A172 (cell line): ENCODE measurements around the gene MVD. TPM values are rescaled to one million over a fixed set of nuclear protein-coding genes. Genes with fewer than 3 reads are reported as not detected.

ENCODE experiments used
- DNase-seq: peaks from one replicate; pipeline ENCODE4 v3.0.0-alpha.2; 2015; ENCODE audit warnings: low spot score
- total RNA-seq: library from RNA; depleted of rRNA; stranded (reverse); fragments of >200 nt; shearing (Covaris generic); gene quantifications from 2 replicates; pipeline ENCODE4 v1.2.3, GENCODE V29; 2014; rRNA removed

Gene MVD, protein sequence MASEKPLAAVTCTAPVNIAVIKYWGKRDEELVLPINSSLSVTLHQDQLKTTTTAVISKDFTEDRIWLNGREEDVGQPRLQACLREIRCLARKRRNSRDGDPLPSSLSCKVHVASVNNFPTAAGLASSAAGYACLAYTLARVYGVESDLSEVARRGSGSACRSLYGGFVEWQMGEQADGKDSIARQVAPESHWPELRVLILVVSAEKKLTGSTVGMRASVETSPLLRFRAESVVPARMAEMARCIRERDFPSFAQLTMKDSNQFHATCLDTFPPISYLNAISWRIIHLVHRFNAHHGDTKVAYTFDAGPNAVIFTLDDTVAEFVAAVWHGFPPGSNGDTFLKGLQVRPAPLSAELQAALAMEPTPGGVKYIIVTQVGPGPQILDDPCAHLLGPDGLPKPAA
- 53.8 and 56.3 TPM in 2 replicates for total RNA-seq

GRCh38 chr16:88662843-88663606, at the start of gene MVD:
MVD (minus strand) TSS chr16:88663091; CDS start chr16:88663080, 11 bp downstream.
- DNase-seq, result peak; percentile 94

- no peak for DNase-seq
Measured at GRCh38 chr16:88712362-88712979, 49.6 kb upstream of the MVD start.

DNA sequence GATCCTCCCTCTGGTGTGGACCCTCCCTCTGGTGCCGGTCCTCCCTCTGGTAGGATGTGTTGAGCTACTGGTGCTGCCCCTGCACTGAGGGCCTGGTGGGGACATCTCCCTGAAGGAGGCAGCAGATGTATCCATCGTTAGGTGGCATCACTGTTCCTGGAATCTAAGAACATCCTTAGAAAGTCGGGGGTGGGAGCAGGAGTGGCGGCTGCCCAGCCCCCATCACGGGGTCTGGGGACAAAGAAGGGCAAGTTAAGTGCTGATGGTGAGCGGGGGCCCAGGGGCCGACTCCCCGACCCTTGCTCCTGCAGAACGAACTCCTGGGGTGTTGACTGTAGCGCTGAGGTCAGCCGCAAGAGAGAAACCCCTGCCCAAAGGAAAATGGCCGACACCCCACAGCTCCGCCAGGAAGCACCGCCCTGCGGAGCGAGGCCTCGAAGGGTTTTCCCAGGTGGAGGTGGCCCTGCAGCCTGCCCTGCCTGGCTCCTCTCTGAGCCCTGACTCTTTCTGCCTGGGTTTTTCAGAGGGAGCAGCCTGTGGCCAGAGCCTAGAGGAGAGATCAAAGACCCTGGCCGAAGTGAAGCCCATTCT, 49.0 kb upstream of the MVD start:
- DNase-seq, result no peak

DNA sequence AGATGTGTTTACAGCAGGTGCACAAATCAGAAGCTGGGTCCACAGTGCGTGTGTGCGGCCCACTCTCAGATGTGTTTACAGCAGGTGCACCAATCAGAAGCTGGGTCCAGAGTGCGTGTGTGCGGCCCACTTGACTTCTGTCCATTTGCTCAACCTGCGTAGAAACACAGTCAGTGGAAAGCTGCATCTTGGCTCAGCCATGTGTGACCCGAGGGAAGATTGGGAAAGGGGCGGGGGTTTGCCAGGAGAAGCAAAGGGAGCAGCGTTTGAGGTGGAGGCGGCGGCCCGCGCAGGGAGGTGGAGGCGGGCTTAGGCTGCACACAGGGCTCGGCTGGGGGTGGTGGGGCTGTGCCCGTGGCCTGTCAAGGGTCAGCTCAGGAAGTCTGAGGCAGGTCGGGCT, 47.7 kb upstream of the MVD start:
- DNase-seq, result no peak

DNA sequence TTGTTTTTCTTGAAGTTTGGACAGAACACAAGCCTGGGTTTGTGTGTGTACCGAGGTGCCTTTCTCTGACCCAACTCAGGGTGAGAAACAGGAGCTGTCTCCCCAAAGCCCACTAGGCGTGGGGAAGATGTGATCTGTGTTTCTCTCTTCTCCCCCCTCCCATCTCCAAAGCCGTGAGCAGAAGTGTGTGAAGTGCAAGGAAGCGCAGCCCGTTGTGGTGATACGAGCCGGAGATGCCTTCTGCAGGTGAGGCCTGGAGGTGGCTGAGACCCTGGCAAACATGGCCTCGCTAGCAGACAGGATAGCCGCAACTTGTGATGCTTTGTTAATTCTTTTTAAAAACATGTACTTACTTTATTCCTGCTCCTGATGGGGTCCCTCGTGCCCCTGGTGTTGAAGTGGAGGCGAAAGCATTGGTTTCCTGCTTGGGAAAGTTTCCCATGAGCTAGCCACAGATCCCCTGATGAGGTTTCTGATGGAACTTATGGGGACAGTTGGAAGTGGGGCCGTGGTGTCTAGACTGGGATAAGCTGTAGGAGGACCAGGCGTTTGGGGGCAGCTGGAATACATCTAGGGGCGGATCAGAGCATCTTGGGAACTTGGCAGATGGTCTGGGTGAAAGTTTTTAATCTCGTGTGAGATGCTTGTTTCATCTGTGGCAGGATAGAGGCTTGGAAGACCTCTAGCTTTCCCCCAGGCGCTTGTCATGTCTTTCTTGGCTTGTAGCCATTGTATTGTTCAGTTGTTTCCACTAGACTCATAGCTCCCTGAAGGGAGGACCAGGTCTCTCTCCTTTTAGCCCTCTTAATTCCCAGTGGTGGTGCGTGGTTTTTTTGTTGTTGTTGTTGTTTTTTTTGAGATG, 44.3 kb upstream of the MVD start:
- no peak for DNase-seq

- DNase-seq, result peak; percentile 70
Measured at GRCh38 chr16:88706229-88706964, 43.5 kb upstream of the MVD start, which contains the start of the genes CTU2 and RNF166. CTU2 (plus strand) TSS chr16:88706503; CDS start chr16:88706531, 28 bp downstream. RNF166 (minus strand) TSS chr16:88706408; CDS start chr16:88706325, 83 bp downstream.

- DNase-seq, result no peak
Measured at GRCh38 chr16:88705801-88706228, 42.9 kb upstream of the MVD start.

GRCh38 chr16:88705076-88705684, 42.3 kb upstream of the MVD start:
- no peak for DNase-seq

- DNase-seq, result no peak
Measured at GRCh38 chr16:88703486-88704309, 40.8 kb upstream of the MVD start.

DNA sequence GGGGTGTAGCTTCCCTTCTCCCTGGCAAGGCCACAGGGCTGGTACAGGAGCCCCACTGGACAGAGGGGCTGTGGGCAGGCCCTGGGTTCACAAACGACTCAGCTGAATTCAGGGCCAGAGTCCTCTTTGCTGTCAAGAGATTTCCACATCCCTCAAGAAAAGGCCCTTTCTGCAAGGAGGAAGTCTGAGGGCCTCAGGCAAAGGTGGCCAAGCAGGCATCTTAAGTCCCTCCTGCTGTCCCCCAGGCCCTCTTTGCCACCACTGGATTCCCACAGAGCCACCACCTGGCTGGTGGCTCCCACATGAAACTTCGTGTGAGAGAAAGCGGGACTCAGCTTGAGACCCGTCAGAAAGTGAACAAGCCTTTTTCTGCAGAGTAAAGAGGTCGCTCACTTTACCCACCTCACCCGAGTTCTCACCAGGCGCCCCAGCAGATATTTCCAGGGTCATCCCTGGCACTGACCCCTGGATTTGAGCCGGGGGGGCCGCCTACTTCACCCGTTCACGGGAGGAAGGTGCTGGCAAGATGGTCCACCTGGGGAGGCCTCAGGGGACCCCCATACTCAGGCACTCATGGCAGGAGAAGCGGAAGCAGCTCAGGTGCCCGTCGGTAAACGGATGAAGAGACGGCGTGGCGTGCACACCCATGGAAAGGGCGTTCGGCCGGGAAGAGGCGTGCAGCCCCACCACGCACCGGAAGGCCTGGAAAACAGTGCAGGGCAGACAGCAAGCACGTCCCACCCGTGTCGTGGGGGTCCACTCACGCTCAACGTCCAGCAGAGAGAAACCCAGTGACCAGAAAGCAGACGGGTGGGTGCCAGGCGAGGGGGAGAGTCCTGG, 39.7 kb upstream of the MVD start:
- no peak for DNase-seq

DNA sequence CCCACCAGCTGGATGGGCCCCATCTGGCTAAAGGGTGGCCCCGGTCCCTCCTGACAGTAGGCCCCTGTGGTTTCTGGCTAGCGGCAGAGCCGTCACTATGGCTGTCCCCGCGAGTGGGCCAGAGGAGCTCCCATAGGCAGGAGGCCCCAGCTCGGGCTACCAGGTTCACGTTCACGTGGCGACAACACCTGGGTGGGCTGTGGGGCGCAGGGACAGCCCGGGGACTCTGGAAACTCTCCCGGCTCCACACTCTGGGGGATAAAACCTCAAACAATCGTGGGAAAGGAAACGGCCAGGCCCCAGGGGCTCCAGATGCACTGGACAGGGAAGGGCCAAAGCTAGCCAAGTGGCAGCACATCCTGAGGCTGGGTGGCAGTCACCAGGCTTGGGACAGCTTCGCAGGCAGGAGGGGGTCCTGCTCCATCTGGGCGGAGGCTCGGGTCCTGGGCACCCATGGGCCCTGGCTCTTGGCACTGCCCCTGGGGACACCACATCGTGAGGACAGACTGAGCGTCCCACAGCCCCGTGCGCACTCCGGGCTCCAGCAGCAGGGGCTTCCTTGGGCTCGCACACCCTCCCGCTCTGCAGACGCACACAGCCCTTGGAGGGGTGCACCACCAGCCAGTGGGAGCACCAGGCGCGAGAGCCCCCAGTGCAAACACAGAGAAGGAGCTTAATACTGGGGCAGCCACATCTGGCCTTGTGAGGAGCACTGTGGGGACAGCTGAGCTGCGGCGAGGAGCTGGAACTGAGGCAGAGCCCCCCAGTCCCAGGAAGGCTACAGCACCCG, 38.9 kb upstream of the MVD start:
- no peak for DNase-seq

GRCh38 chr16:88700636-88701482, 38.0 kb upstream of the MVD start:
- peak; percentile 96 for DNase-seq

GRCh38 chr16:88700322-88700635, 37.4 kb upstream of the MVD start:
- no peak for DNase-seq

GRCh38 chr16:88699180-88699579, 36.3 kb upstream of the MVD start:
- no peak for DNase-seq

DNA sequence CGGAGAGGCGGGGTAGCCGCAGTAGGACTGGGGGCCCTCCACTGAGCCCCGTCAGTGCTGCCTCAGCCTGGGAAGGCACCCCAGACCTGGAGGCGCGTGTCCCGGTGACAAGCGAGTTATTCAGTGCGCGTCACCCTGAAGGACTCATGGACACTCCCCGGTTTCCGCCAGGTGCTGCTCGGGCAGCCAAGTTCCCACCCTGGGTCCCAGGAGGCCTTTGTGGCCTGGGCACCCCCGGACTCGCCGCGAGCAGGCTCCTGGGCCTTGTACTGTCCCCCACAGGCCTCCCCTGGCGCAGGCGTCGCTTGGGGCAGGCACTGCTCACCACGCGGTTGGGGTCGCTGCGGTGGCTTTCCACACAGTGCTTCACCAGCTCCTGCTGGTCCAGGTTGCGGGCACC, 35.8 kb upstream of the MVD start:
- no peak for DNase-seq
